ENCODE results near the gene PTPN14. TPM values are rescaled to one million over a fixed set of nuclear protein-coding genes. Genes with fewer than 3 reads are reported as not detected.

PTPN14 gene
- polyA plus RNA-seq, 6 donors from 2014 or later = 0.04 to 0.05 (median 0.04) TPM; not detected in 3

DNA sequence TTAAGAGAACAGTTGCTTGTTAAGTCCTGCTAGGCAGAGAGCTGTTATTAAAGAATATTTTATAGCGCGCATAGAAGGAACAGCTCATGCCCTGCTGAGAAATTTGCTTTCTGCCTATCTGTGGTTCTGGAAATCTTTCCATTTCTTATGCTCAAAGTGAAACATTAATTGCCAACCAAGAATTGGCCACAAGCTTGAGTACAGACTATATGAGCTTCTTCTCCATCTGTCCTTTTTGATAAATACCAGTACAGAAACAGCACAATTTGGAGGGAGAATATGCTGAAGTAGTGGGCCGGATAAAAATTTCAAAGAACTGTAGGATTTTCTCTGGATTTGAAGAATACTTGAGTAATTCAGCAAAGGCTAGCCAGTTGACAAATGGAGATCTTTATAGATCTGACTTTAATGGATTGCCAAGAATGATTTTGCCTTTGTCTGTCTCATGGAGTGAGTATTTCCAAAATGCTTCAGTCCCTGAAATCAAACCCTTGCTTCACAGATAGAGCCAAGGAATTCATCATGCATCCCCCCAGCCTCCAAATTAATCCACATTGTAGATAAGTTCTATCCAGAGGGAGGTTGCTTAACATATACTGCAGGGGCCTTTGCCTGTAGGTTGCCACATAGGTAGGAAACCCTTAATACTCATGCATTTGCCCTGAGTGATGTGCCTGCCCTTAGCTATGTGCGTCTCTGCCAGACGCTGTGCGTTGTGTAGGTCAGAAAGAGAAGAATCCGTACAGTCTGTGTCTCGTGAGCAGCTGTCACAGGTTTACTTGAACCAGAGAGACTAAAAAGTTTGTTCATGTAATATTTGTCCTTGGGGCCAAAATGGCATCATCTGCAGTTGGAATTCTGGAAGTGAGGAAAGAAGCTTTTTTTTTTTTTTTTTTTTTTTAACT is 226.3 kb downstream of the PTPN14 start:
- no peak overlapping the region for H3K4me3 Mint-ChIP-seq

DNA sequence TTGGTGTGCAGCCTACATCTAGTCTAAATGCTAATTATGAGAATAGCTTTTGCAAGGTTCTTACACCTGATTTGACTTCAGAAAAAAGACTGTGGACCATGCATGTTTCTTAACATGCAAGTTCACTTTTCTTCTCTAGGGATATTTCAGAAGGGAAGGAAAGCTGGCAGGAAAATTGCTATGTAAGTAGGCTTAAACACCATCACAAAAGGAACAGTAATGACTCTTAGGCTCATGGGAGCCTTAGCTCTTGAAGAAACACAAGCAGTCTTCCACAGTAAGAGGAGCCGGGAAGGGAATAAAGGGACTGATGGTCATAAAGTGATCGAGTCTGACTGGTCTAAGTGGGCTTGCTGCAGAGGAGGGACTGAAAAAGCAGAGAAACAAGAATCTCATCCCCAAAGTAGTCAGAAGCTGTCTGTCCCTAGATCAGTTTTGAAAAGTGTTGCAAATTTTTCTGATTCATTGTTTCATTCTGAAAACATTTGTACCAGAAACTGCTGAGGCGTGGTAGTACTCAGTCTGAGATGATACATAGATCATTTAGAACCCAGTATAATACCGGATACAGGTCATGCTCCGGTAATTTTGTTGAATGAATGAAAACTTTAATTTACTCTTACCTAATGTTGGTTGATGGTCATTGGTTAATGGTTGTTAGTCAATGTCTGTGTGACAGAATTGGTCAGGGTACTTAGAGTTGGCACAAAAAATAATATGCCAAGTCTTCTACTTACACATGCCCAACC is 229.5 kb downstream of the PTPN14 start:
- H3K36me3 Mint-ChIP-seq = peaks cover 0 to 27% of the 10 kb centered on the region in 2 donors
- no peaks in the 10 kb centered on the region for H3K27me3 Mint-ChIP-seq
- ATAC-seq (ENCODE audit: low read depth in 2 of 2) (no peak), DNase-seq (no peak)
- H3K4me3 Mint-ChIP-seq = no peak overlapping the region
- no peaks in the 10 kb centered on the region for H3K9me3 Mint-ChIP-seq
- H3K27ac Mint-ChIP-seq = peak overlapping the region in 2 of 6 donors; percentile 17 to 49
- peaks cover 0 to 7% (median 5%) of the 10 kb centered on the region in 3 donors for H3K4me1 Mint-ChIP-seq

More for the DNA sequence above, 226.3 kb downstream of the PTPN14 start:
- Mint-ChIP-seq H3K27me3 (no peaks in the 10 kb centered on the region), H3K9me3 (no peaks in the 10 kb centered on the region), H3K4me1 (peaks cover 0 to 8% (median 5%) of the 10 kb centered on the region in 3 donors), H3K27ac (no peak overlapping the region), H3K36me3 (no peaks in the 10 kb centered on the region)
- ATAC-seq (ENCODE audit: low read depth in 2 of 2) = no peak
- DNase-seq = no peak

DNA sequence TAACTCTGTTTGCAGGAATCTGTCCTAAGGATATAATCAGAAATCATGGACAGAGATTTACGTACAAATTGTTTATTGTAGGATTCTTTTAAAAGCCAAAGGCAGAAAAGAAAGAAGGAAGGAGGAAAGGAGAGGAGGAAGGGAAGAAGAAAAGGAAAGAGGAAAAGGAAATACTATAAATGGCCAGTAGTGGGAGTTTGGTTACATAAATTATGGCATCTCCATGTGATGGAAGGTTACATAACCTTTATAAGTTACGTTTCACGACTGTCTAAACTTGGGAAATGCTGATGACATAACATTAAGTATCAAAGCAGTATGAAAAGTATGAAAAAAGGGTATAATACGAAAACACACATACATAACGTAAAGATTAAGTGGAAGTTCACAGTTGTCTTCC is 231.5 kb downstream of the PTPN14 start:
- ATAC-seq (ENCODE audit: low read depth in 2 of 2) = no peak
- Mint-ChIP-seq H3K9me3 (no peaks in the 10 kb centered on the region), H3K27me3 (no peaks in the 10 kb centered on the region), H3K4me3 (no peak overlapping the region), H3K27ac (peak overlapping the region in 2 of 6 donors; percentile 2 to 28), H3K4me1 (peaks cover 0 to 5% (median 0%) of the 10 kb centered on the region in 3 donors), H3K36me3 (peaks cover 6 to 35% of the 10 kb centered on the region in 2 donors)
- DNase-seq = no peak

DNA sequence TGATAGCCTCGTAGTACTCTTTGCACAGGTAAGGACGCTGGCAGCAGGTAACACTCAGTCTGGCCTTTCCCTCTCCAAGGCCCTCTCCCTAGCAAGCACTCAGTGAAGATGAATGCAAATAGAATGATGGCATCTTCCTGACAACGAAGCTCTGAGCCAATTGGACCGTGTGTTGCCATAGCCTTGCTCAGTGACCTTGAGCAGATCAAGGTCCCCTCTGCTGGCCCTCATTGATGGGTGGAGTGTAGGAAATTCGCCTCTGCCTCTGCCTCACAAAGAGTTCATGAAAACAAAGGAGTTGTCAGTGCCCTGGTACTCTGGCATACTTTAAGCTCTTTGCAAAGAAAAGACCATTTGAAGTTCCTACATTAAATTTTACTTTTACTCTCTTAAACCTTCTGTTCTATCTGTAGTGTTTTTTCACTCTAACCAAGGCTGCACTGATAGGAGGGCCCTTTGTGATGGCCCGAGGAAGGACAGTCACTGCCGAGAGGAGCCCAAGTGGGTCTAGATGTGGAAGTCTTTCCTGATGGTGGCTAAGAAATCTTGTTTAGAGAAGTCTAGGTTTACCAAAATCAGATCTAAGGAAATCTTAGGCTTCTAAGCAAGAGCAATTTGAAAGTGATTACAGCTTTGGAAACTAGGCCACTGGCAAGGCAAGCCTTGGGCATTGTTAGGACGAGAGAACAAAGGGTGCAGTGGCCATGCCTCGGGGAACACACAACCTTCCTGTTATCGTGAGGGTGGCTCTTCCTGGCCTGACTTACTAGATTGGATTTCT is 232.3 kb downstream of the PTPN14 start:
- DNase-seq (no peak), ATAC-seq (ENCODE audit: low read depth in 2 of 2) (no peak)
- Mint-ChIP-seq H3K27ac (peak overlapping the region in 2 of 6 donors; percentile 50 to 60), H3K36me3 (peaks cover 8 to 37% of the 10 kb centered on the region in 2 donors), H3K9me3 (no peaks in the 10 kb centered on the region), H3K4me1 (peaks cover 0 to 5% (median 0%) of the 10 kb centered on the region in 3 donors), H3K4me3 (no peak overlapping the region), H3K27me3 (no peaks in the 10 kb centered on the region)

DNA sequence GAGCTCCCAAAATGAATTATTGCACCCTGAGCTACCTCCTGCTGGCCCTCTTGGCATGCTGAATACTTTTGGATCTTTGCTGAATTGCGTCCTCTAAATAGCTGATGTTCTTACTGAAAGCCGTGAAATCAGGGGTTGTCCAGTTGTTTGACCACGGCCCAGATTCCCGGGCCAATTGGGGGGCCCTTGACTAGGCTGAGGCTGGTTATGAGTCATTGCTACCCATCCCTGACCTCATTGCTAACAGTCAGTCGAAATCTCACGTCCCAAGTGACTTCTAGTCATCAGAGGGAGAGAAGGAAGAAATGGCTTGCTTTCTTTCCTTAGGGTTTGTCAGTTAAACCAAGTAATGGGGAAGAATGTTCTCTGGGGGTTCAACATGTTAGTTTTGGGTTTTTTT is 233.0 kb downstream of the PTPN14 start:
- DNase-seq = no peak
- Mint-ChIP-seq H3K27me3 (no peaks in the 10 kb centered on the region), H3K4me1 (peaks cover 0 to 5% (median 4%) of the 10 kb centered on the region in 3 donors), H3K4me3 (no peak overlapping the region), H3K36me3 (peaks cover 14 to 37% of the 10 kb centered on the region in 2 donors), H3K9me3 (no peaks in the 10 kb centered on the region), H3K27ac (peak overlapping the region in 1 of 6 donors; percentile 60)
- no peak for ATAC-seq (ENCODE audit: low read depth in 2 of 2)

DNA sequence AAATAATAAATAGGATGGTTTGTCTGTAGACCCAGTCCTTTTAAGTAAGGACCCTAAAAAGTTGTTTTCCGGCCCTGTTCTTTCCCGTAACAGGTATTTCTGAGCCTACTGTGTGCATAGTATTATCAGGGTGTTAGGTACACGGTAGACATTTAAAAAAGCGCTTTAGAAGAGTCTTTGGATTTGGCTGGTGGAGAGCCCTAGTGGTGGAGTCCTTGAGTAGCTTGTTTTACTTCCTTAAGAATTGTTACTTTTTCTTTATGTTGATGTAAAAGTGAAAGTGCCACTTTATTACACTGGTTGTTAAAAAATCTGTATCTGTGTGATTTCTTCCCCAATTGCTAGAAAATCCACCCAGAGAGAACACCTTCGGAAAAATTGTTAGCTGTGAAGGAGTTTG is 233.7 kb downstream of the PTPN14 start:
- peaks cover 16 to 37% of the 10 kb centered on the region in 2 donors for H3K36me3 Mint-ChIP-seq
- no peak overlapping the region for H3K4me3 Mint-ChIP-seq
- no peaks in the 10 kb centered on the region for H3K27me3 Mint-ChIP-seq
- H3K4me1 Mint-ChIP-seq = peaks cover 0 to 5% (median 4%) of the 10 kb centered on the region in 3 donors
- no peaks in the 10 kb centered on the region for H3K9me3 Mint-ChIP-seq
- DNase-seq (no peak), ATAC-seq (ENCODE audit: low read depth in 2 of 2) (no peak)
- H3K27ac Mint-ChIP-seq = no peak overlapping the region

DNA sequence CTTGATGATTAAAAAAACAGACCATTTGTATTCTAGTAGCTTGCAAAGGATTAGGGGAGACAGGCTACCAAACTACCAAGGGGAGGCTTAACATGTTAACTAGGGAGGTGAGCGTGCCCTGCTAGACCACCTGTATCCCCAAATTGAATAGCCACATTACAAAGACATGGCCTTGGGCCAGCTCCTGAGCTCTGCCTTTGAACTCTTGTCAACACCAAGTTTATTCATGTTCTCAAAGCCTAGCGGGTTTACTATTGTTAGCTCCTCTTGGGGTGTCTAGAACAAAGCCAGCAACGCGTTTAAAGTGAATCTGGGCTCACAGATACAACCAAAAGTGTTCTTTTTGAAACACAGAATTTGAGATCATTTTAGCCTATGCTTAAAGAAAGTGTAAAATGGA is 234.1 kb downstream of the PTPN14 start:
- Mint-ChIP-seq H3K4me3 (no peak overlapping the region), H3K36me3 (peaks cover 16 to 37% of the 10 kb centered on the region in 2 donors)

DNA sequence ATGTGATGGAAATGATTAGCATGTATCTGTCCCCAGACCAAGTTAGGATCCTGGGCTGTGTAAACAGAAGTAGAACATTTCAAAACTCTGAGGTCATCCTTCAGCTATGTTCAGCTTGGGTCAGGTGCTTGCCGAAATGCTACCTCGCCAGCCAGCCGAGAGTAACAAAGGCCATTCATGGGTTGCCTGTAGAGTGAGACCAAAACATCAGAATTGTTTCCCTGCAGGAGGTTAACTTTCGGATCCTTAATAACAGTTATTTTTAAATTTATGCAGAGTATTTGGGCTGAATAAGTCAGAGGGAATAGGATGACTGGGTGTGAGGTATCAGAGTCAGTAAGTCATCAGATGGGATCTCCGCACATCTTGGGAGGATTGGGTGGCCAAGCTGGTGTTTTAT is 234.8 kb downstream of the PTPN14 start:
- Mint-ChIP-seq H3K36me3 (peaks cover 16 to 37% of the 10 kb centered on the region in 2 donors), H3K4me3 (no peak overlapping the region), H3K27me3 (no peaks in the 10 kb centered on the region), H3K27ac (no peak overlapping the region), H3K4me1 (peaks cover 0 to 12% (median 1%) of the 10 kb centered on the region in 3 donors), H3K9me3 (no peaks in the 10 kb centered on the region)
- DNase-seq = no peak
- no peak for ATAC-seq (ENCODE audit: low read depth in 2 of 2)

More for the DNA sequence above, 234.1 kb downstream of the PTPN14 start:
- ATAC-seq (ENCODE audit: low read depth in 2 of 2) (no peak), DNase-seq (no peak)
- Mint-ChIP-seq H3K4me1 (peaks cover 0 to 6% (median 5%) of the 10 kb centered on the region in 3 donors), H3K9me3 (no peaks in the 10 kb centered on the region), H3K27ac (no peak overlapping the region), H3K27me3 (no peaks in the 10 kb centered on the region)

DNA sequence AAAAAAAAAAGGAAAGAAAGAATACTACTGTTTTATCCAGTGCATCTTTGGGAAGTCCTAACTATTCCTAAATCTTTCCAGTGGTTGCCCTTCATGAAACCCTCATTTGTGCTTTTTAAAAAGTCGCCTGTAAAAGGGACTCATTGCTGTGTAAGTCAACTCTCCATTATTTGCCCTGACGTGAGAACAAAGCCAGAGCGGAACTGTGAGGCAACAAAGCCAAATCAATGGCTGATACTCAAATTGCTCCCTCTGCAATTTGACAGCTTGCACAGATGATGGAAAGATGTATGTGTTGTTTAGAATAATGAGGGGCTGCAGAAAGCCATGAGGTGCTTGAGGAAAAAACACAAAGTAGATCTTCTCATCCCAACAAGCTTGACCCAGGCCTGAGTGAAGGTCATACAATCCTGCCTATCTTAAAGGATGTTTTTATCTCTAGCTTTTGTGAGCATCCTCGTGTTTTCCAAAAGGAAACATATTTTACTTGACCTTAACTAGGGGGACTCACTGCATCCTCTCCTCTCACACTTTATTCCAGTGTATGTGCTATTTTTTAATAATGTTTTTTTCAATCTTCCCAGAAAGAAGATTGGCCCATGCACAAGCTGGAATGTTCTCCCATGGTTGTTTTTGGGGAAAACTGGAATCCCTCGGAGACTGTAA is 237.1 kb downstream of the PTPN14 start:
- no peak for DNase-seq
- peaks cover 16 to 31% of the 10 kb centered on the region in 2 donors for H3K36me3 Mint-ChIP-seq
- ATAC-seq (ENCODE audit: low read depth in 2 of 2) = no peak
- H3K4me1 Mint-ChIP-seq = peaks cover 11 to 19% (median 15%) of the 10 kb centered on the region in 3 donors
- no peak overlapping the region for H3K27ac Mint-ChIP-seq
- no peaks in the 10 kb centered on the region for H3K9me3 Mint-ChIP-seq
- H3K4me3 Mint-ChIP-seq = no peak overlapping the region
- no peaks in the 10 kb centered on the region for H3K27me3 Mint-ChIP-seq

DNA sequence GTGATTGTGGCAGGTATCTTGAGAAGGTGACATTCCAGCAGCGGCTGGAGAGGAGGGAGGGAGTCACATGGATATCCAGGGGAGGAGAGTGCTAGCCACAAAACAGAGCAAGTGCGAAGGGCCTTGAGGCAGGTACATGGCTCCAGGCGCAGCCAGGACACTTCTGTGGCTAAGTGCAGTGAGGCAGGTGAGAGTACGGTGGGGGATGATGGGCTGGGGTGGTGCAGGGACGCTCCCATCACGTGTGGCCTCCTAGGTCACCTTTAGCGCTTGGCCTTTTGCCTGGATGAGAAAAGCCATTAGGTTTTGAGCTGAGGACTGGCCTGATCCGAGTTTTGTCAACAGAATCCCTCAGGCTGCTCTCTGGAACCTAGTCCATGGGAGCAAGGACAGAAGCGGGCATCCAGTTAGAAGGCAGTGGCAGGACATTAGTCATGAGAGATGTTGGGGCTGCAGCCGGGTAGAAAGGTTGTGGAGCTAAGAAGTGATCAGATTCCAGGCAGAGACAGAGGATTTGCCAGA is 238.8 kb downstream of the PTPN14 start:
- Mint-ChIP-seq H3K27me3 (no peaks in the 10 kb centered on the region), H3K36me3 (peaks cover 16 to 17% of the 10 kb centered on the region in 2 donors), H3K9me3 (no peaks in the 10 kb centered on the region), H3K4me1 (peaks cover 13 to 26% (median 26%) of the 10 kb centered on the region in 3 donors), H3K27ac (peak overlapping the region in 1 of 6 donors; percentile 70), H3K4me3 (no peak overlapping the region)
- ATAC-seq (ENCODE audit: low read depth in 2 of 2) = no peak
- no peak for DNase-seq

DNA sequence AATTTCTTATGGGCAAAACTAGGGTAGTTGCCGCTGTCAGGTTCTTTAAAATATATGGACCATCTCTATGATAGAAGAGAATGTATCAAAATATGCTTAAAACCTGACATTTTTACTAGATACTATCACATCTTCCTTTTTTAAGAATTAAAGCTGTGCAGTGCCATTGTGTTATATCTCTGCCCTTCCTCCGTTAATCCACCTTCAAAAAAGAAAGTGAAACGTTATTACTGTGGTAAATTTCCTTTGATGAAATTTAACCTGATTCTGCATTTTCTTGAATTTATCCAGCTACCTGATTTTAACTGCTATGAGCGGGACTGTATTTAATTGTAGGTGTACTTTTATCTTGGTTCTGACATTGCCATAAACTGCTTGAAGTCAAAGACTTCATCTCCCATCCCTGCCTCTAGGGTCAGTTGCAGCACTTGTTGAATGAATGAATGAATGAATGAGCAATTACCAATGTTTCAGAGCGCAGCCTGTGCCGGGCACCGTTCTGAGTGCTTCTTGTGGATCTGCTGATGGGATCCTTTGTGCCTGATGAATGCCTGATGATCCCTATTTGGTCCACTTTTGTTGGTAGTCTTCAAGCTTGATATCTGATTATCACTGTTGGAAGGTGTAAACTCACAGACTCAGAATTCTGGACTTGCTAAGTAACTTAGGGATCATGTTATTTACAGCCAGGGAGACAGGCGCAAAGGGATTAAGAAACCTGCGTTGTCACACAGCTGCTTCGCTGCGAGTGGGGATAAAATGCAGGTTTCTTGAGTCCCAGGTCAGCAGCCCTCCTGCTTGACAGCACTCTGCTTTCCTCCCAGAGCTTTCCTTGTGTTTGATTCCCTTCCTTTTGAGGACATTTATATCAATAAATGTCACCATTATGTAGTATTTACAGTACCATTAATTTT is 240.4 kb downstream of the PTPN14 start:
- peaks cover 13 to 28% (median 26%) of the 10 kb centered on the region in 3 donors for H3K4me1 Mint-ChIP-seq
- ATAC-seq (ENCODE audit: low read depth in 2 of 2) = no peak
- no peak for DNase-seq
- peak overlapping the region in 5 of 8 donors; percentile 4 to 62 (median 47) for H3K4me3 Mint-ChIP-seq
- peaks cover 8 to 16% of the 10 kb centered on the region in 2 donors for H3K36me3 Mint-ChIP-seq
- peak overlapping the region in 1 of 6 donors; percentile 36 for H3K27ac Mint-ChIP-seq
- no peaks in the 10 kb centered on the region for H3K27me3 Mint-ChIP-seq
- H3K9me3 Mint-ChIP-seq = no peaks in the 10 kb centered on the region

Data from naive B cell (primary cell).